WTC11 (cell line): ENCODE results near the gene STAMBPL1. TPM values are rescaled to one million over a fixed set of nuclear protein-coding genes. Genes with fewer than 3 reads are reported as not detected.

Experiments
- ATAC-seq: fragments of 200-7000 bp; cut with Tn5 transposase; 2 replicates; pipeline ENCODE4 v1.10.0; 2021; ENCODE audit warnings: mild to moderate bottlenecking, moderate library complexity
- CTCF ChIA-PET: fragments of 300-600 bp; sonication (Branson Sonifier 250); formaldehyde crosslinking; loops from one replicate; lab custom pipeline; 2021; ENCODE audit warnings: antibody characterized with exemption; lab: Charles Lee
- POLR2A ChIA-PET: fragments of 350-600 bp; sonication (Branson Sonifier 250); formaldehyde crosslinking; loops from one replicate; lab custom pipeline; 2021; ENCODE audit warnings: antibody characterized with exemption; lab: Charles Lee
- DNase-seq: peaks from one replicate; pipeline ENCODE4 v3.0.0; 2021; ENCODE audit warnings: low spot score
- H3K27ac Mint-ChIP-seq: 2 replicates; pipeline ENCODE4 v1.8.0; 2021; ENCODE audit warnings: mixed read lengths
- H3K27me3 Mint-ChIP-seq: 2 replicates; pipeline ENCODE4 v1.8.0; 2021; ENCODE audit warnings: low read depth, mild to moderate bottlenecking, moderate library complexity, mixed read lengths
- H3K36me3 Mint-ChIP-seq: 2 replicates; pipeline ENCODE4 v1.8.0; 2021; ENCODE audit warnings: mixed read lengths
- H3K4me1 Mint-ChIP-seq: 2 replicates; pipeline ENCODE4 v1.8.0; 2022; ENCODE audit warnings: mixed read lengths
- H3K4me3 Mint-ChIP-seq: 2 replicates; pipeline ENCODE4 v1.8.0; 2021; ENCODE audit warnings: mild to moderate bottlenecking, moderate library complexity, mixed read lengths
- H3K9me3 Mint-ChIP-seq: 2 replicates; pipeline ENCODE4 v1.8.0; 2021; ENCODE audit warnings: mixed read lengths
- ERG ChIP-seq: fragments of 250-450 bp; sonication (Bioruptor Pico); IDR thresholded peaks from 2 replicates; pipeline ENCODE4 v1.8.0; 2021; ENCODE audit warnings: mild to moderate bottlenecking
- ESRRA ChIP-seq: sonication (generic); formaldehyde crosslinking; IDR thresholded peaks from 2 replicates; pipeline ENCODE4 v1.8.1; 2022; ENCODE audit warnings: mild to moderate bottlenecking, missing genetic modification reagents, borderline replicate concordance
- FOXP1 ChIP-seq: sonication (generic); formaldehyde crosslinking; IDR thresholded peaks from 2 replicates; pipeline ENCODE4 v1.8.0; 2022; ENCODE audit warnings: missing genetic modification reagents, mild to moderate bottlenecking, moderate library complexity, borderline replicate concordance
- JUN ChIP-seq: sonication (generic); formaldehyde crosslinking; IDR thresholded peaks from 2 replicates; pipeline ENCODE4 v1.8.0; 2023; ENCODE audit warnings: mild to moderate bottlenecking, missing genetic modification reagents
- MLX ChIP-seq: sonication (generic); formaldehyde crosslinking; IDR thresholded peaks from 2 replicates; pipeline ENCODE4 v1.8.1; 2023; ENCODE audit warnings: mild to moderate bottlenecking, missing genetic modification reagents, moderate library complexity
- PRRX2 ChIP-seq: fragments of 250-450 bp; sonication (Bioruptor Pico); IDR thresholded peaks from 2 replicates; pipeline ENCODE4 v1.8.0; 2021; ENCODE audit warnings: mild to moderate bottlenecking
- SOX15 ChIP-seq: fragments of 250-450 bp; sonication (Bioruptor Pico); IDR thresholded peaks from 2 replicates; pipeline ENCODE4 v1.9.0; 2021; ENCODE audit warnings: mild to moderate bottlenecking
- SP1 ChIP-seq: sonication (generic); formaldehyde crosslinking; conservative IDR thresholded peaks from 2 replicates; pipeline ENCODE4 v1.8.1; 2022; ENCODE audit warnings: missing genetic modification reagents
- TEAD1 ChIP-seq: sonication (generic); formaldehyde crosslinking; IDR thresholded peaks from 2 replicates; pipeline ENCODE4 v1.8.0; 2022; ENCODE audit warnings: mild to moderate bottlenecking, missing genetic modification reagents
- TP53 ChIP-seq: sonication (generic); formaldehyde crosslinking; IDR thresholded peaks from 2 replicates; pipeline ENCODE4 v1.8.1; 2023; ENCODE audit warnings: mild to moderate bottlenecking, missing genetic modification reagents
- ZBTB43 ChIP-seq: sonication (generic); formaldehyde crosslinking; IDR thresholded peaks from 2 replicates; pipeline ENCODE4 v1.8.1; 2023; ENCODE audit warnings: mild to moderate bottlenecking, missing genetic modification reagents
- ZNF219 ChIP-seq: sonication (generic); formaldehyde crosslinking; IDR thresholded peaks from 2 replicates; pipeline ENCODE4 v1.8.0; 2023; ENCODE audit warnings: missing genetic modification reagents, mild to moderate bottlenecking, borderline replicate concordance
- ZNF396 ChIP-seq: fragments of 250-450 bp; sonication (Bioruptor Pico); IDR thresholded peaks from 2 replicates; pipeline ENCODE4 v1.8.0; 2021; ENCODE audit warnings: mild to moderate bottlenecking, moderate library complexity, borderline replicate concordance
- ZNF671 ChIP-seq: fragments of 250-450 bp; sonication (Bioruptor Pico); IDR thresholded peaks from 2 replicates; pipeline ENCODE4 v1.8.0; 2021; ENCODE audit warnings: mild to moderate bottlenecking
- ZSCAN18 ChIP-seq: fragments of 250-450 bp; sonication (Bioruptor Pico); IDR thresholded peaks from 2 replicates; pipeline ENCODE4 v2.1.2; 2022; ENCODE audit warnings: mild to moderate bottlenecking, moderate library complexity
- total RNA-seq: library from RNA; stranded (reverse); gene quantifications from 3 replicates; pipeline ENCODE4 v1.2.3, GENCODE V29; 2021
- TF ChIP-seq, protein P1 (sequence below): fragments of 200-600 bp; IDR thresholded peaks from 2 replicates; pipeline ENCODE4 v1.8.0; 2022; ENCODE audit warnings: antibody characterized with exemption
- TF ChIP-seq, protein P2 (sequence below): sonication (generic); formaldehyde crosslinking; IDR thresholded peaks from 2 replicates; pipeline ENCODE4 v1.8.1; 2023; ENCODE audit warnings: mild to moderate bottlenecking, moderate library complexity, missing genetic modification reagents

STAMBPL1 gene
- total RNA-seq, 1 experiment from 2014 or later = 3.9 TPM

DNA sequence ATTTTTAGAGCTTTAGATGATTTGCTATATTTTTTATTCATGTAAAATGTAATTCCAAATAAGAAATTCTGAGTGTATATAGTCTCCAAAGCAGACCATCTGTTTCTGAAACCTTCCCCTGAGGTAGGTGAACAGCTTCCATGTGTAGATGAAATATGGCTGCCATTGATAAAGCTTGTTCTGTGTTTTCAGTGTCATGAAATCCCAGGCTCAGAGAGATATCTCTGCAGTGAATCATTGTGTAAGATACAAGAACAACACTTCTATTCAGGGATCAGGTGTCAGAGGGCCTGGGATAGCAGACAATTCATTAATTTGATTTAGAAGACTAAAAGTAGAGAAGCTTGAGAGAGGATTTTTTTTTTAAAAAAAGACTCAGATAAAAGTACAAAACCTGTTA is 43.5 kb downstream of the STAMBPL1 start:
- Mint-ChIP-seq H3K27ac (no peak overlapping the region), H3K4me1 (peaks cover 12% of the 10 kb centered on the region), H3K36me3 (no peaks in the 10 kb centered on the region), H3K9me3 (no peaks in the 10 kb centered on the region), H3K4me3 (no peak overlapping the region), H3K27me3 (no peaks in the 10 kb centered on the region)
- POLR2A ChIA-PET = no interaction called here
- CTCF ChIA-PET = interaction anchor here (0.5 to 1.7 kb wide), 2 partner anchors 11 to 325 kb away, joined by 3 to 8 read pairs; no protein-coding TSS in a partner anchor
- TF ChIP-seq ERG (CRISPR knock-in tag) (no peak), ZBTB43 (CRISPR knock-in tag) (no peak), ZNF671 (CRISPR knock-in tag) (no peak), ZNF396 (no peak), TP53 (CRISPR knock-in tag) (no peak), JUN (CRISPR knock-in tag) (no peak), SP1 (CRISPR knock-in tag) (no peak), MLX (CRISPR knock-in tag) (no peak), ZSCAN18 (no peak), PRRX2 (no peak), FOXP1 (CRISPR knock-in tag) (no peak), ZNF219 (no peak), ESRRA (CRISPR knock-in tag) (no peak)
- TF ChIP-seq, protein P1, sequence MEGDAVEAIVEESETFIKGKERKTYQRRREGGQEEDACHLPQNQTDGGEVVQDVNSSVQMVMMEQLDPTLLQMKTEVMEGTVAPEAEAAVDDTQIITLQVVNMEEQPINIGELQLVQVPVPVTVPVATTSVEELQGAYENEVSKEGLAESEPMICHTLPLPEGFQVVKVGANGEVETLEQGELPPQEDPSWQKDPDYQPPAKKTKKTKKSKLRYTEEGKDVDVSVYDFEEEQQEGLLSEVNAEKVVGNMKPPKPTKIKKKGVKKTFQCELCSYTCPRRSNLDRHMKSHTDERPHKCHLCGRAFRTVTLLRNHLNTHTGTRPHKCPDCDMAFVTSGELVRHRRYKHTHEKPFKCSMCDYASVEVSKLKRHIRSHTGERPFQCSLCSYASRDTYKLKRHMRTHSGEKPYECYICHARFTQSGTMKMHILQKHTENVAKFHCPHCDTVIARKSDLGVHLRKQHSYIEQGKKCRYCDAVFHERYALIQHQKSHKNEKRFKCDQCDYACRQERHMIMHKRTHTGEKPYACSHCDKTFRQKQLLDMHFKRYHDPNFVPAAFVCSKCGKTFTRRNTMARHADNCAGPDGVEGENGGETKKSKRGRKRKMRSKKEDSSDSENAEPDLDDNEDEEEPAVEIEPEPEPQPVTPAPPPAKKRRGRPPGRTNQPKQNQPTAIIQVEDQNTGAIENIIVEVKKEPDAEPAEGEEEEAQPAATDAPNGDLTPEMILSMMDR = no peak
- TF ChIP-seq, protein P2, sequence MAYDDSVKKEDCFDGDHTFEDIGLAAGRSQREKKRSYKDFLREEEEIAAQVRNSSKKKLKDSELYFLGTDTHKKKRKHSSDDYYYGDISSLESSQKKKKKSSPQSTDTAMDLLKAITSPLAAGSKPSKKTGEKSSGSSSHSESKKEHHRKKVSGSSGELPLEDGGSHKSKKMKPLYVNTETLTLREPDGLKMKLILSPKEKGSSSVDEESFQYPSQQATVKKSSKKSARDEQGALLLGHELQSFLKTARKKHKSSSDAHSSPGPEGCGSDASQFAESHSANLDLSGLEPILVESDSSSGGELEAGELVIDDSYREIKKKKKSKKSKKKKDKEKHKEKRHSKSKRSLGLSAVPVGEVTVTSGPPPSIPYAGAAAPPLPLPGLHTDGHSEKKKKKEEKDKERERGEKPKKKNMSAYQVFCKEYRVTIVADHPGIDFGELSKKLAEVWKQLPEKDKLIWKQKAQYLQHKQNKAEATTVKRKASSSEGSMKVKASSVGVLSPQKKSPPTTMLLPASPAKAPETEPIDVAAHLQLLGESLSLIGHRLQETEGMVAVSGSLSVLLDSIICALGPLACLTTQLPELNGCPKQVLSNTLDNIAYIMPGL (CRISPR knock-in tag) = no peak
- no peak for ATAC-seq
- no peak for DNase-seq

DNA sequence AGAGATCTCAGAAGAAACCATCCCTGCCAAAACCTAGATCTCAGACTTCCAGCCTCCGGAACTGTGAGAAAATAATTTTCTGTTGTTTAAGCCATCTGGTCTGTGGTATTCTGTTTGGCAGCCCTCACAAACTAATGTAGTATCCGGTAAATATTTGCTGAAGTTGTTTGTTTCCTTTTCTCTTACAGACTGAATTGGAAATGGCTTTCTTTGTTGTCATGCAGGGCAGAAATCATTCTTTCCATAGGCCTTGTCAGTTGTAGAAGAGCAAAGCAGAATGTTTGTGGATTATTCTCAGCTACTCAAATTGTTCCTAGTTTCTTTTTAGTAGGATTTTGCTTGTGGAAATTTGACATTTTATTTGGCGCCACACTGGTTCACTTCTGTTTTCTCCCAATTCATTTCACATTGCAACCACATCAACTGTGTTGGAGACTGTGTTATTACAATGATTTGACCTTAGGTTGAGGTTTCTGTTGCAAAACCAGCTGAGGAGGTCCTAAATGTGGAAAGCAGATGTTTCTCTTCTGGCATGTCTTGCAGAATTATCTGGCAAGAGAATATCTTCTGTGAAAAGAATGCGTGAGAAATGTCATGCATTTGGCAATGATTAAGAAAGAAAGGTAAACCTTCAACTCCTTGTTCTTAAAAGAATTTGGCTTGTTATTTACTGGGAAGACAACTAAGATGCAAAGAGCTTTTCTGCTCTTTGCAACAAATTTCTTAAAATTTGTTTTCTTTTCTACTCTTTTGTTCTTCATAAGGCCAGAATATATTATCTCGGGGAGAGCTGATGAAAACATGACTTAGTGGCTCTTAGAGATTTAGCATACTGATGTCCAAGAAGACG is 46.7 kb downstream of the STAMBPL1 start:
- TF ChIP-seq TEAD1 (no peak), SOX15 (CRISPR knock-in tag) (no peak), MLX (CRISPR knock-in tag) (no peak)
- no peaks in the 10 kb centered on the region for H3K27me3 Mint-ChIP-seq
- no peak for ATAC-seq
- no peaks in the 10 kb centered on the region for H3K9me3 Mint-ChIP-seq
- ChIA-PET POLR2A (no interaction called here), CTCF (interaction anchor here (1.7 kb wide), 1 partner anchor 8 kb away, joined by 4 read pairs; no protein-coding TSS in a partner anchor)
- H3K4me3 Mint-ChIP-seq = no peak overlapping the region
- no peak for DNase-seq
- no peaks in the 10 kb centered on the region for H3K36me3 Mint-ChIP-seq
- no peak overlapping the region for H3K27ac Mint-ChIP-seq
- peaks cover 12% of the 10 kb centered on the region for H3K4me1 Mint-ChIP-seq
